HL-60/S4 (cell line): ENCODE data around the gene DISP2.

Experiments used
- in situ Hi-C: fragments of 300-500 bp; cut with MboI; formaldehyde crosslinking; loops from 2 replicates; pipeline ENCODE4 v1.14.3; 2022; ENCODE audit warnings: low sequenced_read_pairs

Gene DISP2

GRCh38 chr15:40357723-40358470 lies at the start of gene DISP2:
TSS of gene DISP2 (plus strand) at chr15:40358219. CDS start at chr15:40358322, 103 bp downstream.
- in situ Hi-C loops: no loop called here

- in situ Hi-C loops: no loop called here
Observed at GRCh38 chr15:40309344-40309862, 48.6 kb upstream of the DISP2 start.

- in situ Hi-C loops: no loop called here
Observed at GRCh38 chr15:40310001-40310959, 47.7 kb upstream of the DISP2 start.

- in situ Hi-C loops: no loop called here
Observed at GRCh38 chr15:40310993-40311392, 47.0 kb upstream of the DISP2 start.

- in situ Hi-C loops: no loop called here
Observed at GRCh38 chr15:40312370-40313158, 45.5 kb upstream of the DISP2 start.

GRCh38 chr15:40313531-40314398 lies 44.3 kb upstream of the DISP2 start:
- in situ Hi-C loops: no loop called here

- in situ Hi-C loops: no loop called here
Observed at GRCh38 chr15:40314723-40315276, 43.2 kb upstream of the DISP2 start.

GRCh38 chr15:40316931-40317330 lies 41.1 kb upstream of the DISP2 start:
- in situ Hi-C loops: no loop called here

GRCh38 chr15:40317580-40317979 lies 40.4 kb upstream of the DISP2 start:
- in situ Hi-C loops: no loop called here

GRCh38 chr15:40320409-40320808 lies 37.6 kb upstream of the DISP2 start:
- in situ Hi-C loops: no loop called here

- in situ Hi-C loops: no loop called here
Observed at GRCh38 chr15:40320931-40321371, 37.1 kb upstream of the DISP2 start.

- in situ Hi-C loops: no loop called here
Observed at GRCh38 chr15:40322531-40323238, 35.3 kb upstream of the DISP2 start.

GRCh38 chr15:40323239-40323952 lies 34.6 kb upstream of the DISP2 start, which contains the start of gene INAFM2:
TSS of gene INAFM2 (plus strand) at chr15:40323692. CDS start at chr15:40324056, 364 bp downstream.
- in situ Hi-C loops: no loop called here

GRCh38 chr15:40323953-40324937 lies 33.8 kb upstream of the DISP2 start:
- in situ Hi-C loops: no loop called here

GRCh38 chr15:40325188-40325587 lies 32.8 kb upstream of the DISP2 start:
- in situ Hi-C loops: no loop called here

- in situ Hi-C loops: no loop called here
Observed at GRCh38 chr15:40325700-40326099, 32.3 kb upstream of the DISP2 start.

GRCh38 chr15:40327457-40327856 lies 30.6 kb upstream of the DISP2 start:
- in situ Hi-C loops: no loop called here
